Endothelial cell of umbilical vein (primary cell): ENCODE measurements around the gene INTS14. TPM values are rescaled to one million over a fixed set of nuclear protein-coding genes. Genes with fewer than 3 reads are reported as not detected.
A peak's percentile ranks its signal among the peaks of the same experiment; 100 is the strongest.

Experiments used
- Bru-seq: library from RNA; stranded (reverse); fragments of 400-500 nt; gene quantifications from one replicate; lab custom pipeline; 2021; lab: Mats Ljungman, UMichigan
- BruChase-seq, 2 experiments: library from RNA; stranded (reverse); fragments of 400-500 nt; gene quantifications; one replicate each; lab custom pipeline; 2021; lab: Mats Ljungman, UMichigan
- BruUV-seq: library from RNA; stranded (reverse); fragments of 400-500 nt; replicated peaks from 2 replicates; lab custom pipeline; 2021; lab: Mats Ljungman, UMichigan
- CTCF ChIA-PET: fragments of 300-600, 350-600 bp; sonication (Branson Sonifier 250); formaldehyde crosslinking; loops from one replicate; lab custom pipeline; 2021; ENCODE audit warnings: antibody characterized with exemption, inconsistent platforms; lab: Charles Lee
- POLR2A ChIA-PET: fragments of 300-600, 350-600 bp; sonication (Branson Sonifier 250); formaldehyde crosslinking; loops from one replicate; lab custom pipeline; 2021; ENCODE audit warnings: antibody characterized with exemption, inconsistent platforms; lab: Charles Lee
- DNase-seq: peaks from one replicate; pipeline ENCODE4 v3.0.0-alpha.2; 2011; ENCODE audit warnings: low read depth, low spot score
- FAIRE-seq: peaks from 2 replicates; lab custom pipeline; 2011; peaks lifted over from hg19 to GRCh38; lab: Jason Lieb, UNC
- H2AFZ ChIP-seq: 2 replicates; pipeline ENCODE4 v1.6.0; 2012; ENCODE audit warnings: low read depth, low read length, control low read depth, inconsistent platforms
- H3K27ac ChIP-seq: 2 replicates; pipeline ENCODE4 v1.5.1; 2011; ENCODE audit warnings: low read depth, mild to moderate bottlenecking, control low read depth, low read length, moderate library complexity; ENCODE audit not compliant: insufficient read depth
- H3K27me3 ChIP-seq, 2 experiments: 2 replicates each; pipeline versions ENCODE4 v1.6.0 to v1.6.1; 2011; ENCODE audit warnings: low read length in 2 of 2, mixed read lengths in 1 of 2; ENCODE audit not compliant: control insufficient read depth in 2 of 2, insufficient read depth in 2 of 2
- H3K36me3 ChIP-seq, 2 experiments: 2 replicates in 1 of 2; 3 replicates in 1 of 2; pipeline ENCODE4 v1.5.1; 2011; ENCODE audit warnings: low read length in 2 of 2, mild to moderate bottlenecking in 1 of 2, moderate library complexity in 1 of 2; ENCODE audit not compliant: control insufficient read depth in 2 of 2, insufficient read depth in 2 of 2; ENCODE audit errors: extremely low read depth in 1 of 2
- H3K4me1 ChIP-seq: 3 replicates; pipeline ENCODE4 v1.5.1; 2011; ENCODE audit warnings: mild to moderate bottlenecking, low read length; ENCODE audit not compliant: control insufficient read depth, insufficient read depth; ENCODE audit errors: extremely low read depth
- H3K4me2 ChIP-seq: 2 replicates; pipeline ENCODE4 v1.6.1; 2011; ENCODE audit warnings: low read length, control low read depth, mixed read lengths; ENCODE audit not compliant: insufficient read depth
- H3K4me3 ChIP-seq, 3 experiments: fragments of 200-600 bp in 1 of 3; sonication (generic), shearing (Covaris generic) in 1 of 3; replicated peaks in 1 of 3; 2 replicates each; pipeline ENCODE4 v1.5.1; 2011 to 2016; ENCODE audit warnings: control low read depth in 3 of 3, low read length in 3 of 3, mild to moderate bottlenecking in 2 of 3, inconsistent platforms in 1 of 3, low read depth in 1 of 3, moderate library complexity in 1 of 3; ENCODE audit not compliant: insufficient read depth in 1 of 3
- H3K79me2 ChIP-seq: 2 replicates; pipeline ENCODE4 v1.6.0; 2012; ENCODE audit warnings: low read length, inconsistent platforms; ENCODE audit not compliant: control insufficient read depth, insufficient read depth
- H3K9ac ChIP-seq: replicated peaks from 2 replicates; pipeline ENCODE3; 2011; ENCODE audit warnings: low read length, control low read depth; ENCODE audit not compliant: insufficient read depth; ENCODE audit errors: extremely low read depth
- H3K9me1 ChIP-seq: replicated peaks from 3 replicates; pipeline ENCODE4 v1.6.0; 2011; ENCODE audit warnings: mild to moderate bottlenecking, low read length; ENCODE audit not compliant: control insufficient read depth, insufficient read depth; ENCODE audit errors: extremely low read depth
- H3K9me3 ChIP-seq: replicated peaks from 2 replicates; pipeline ENCODE4 v1.5.1; 2012; ENCODE audit warnings: low read length, inconsistent platforms; ENCODE audit not compliant: control insufficient read depth, insufficient read depth
- H4K20me1 ChIP-seq: replicated peaks from 2 replicates; pipeline ENCODE3; 2011; ENCODE audit warnings: mild to moderate bottlenecking, low read length; ENCODE audit not compliant: control insufficient read depth, insufficient read depth; ENCODE audit errors: extremely low read depth
- JUN ChIP-seq: IDR thresholded peaks from 2 replicates; pipeline ENCODE4 v1.6.1; 2011; ENCODE audit warnings: borderline replicate concordance, low read depth; ENCODE audit not compliant: insufficient read length, insufficient read depth
- POLR2A ChIP-seq: IDR thresholded peaks from 2 replicates; pipeline ENCODE4 v1.6.1; 2012; ENCODE audit warnings: low read depth, mild to moderate bottlenecking, control low read depth, low read length
- POLR2AphosphoS5 ChIP-seq: IDR thresholded peaks from 2 replicates; pipeline ENCODE4 v1.6.1; 2012; ENCODE audit warnings: low read depth, mild to moderate bottlenecking, control low read depth, low read length, moderate library complexity; ENCODE audit not compliant: insufficient read depth
- dilution Hi-C: fragments of 300-500 bp; cut with MboI; formaldehyde crosslinking; loops from one replicate; pipeline ENCODE4 v1.15.0; 2019; ENCODE audit warnings: low sequenced_read_pairs; ENCODE audit not compliant: extremely low pct_ligation_motif_present
- intact Hi-C: fragments of 100-400 bp; cut with micrococcal nuclease; formaldehyde crosslinking; loops from one replicate; pipeline ENCODE4 v1.10.0; 2022
- long read RNA-seq: library from polyadenylated mRNA; stranded (forward); transcript quantifications from one replicate; pipeline ENCODE4 v2.0.0, GENCODE V29; 2021
- polyA minus RNA-seq, 3 experiments: library from RNA; depleted of rRNA, polyadenylated mRNA; stranded (reverse); fragments of >200 nt; gene quantifications; 1 replicate in 1 of 3; 2 replicates in 2 of 3; pipeline ENCODE4 v1.2.3, GENCODE V29; 2011
- polyA plus RNA-seq, 4 experiments: library from polyadenylated mRNA; depleted of rRNA in 3 of 4; stranded (reverse) in 3 of 4; unstranded in 1 of 4; fragments of >200 nt; gene quantifications; 2 replicates each; pipeline versions ENCODE4 v1.2.1 to v1.2.3, GENCODE V29; 2011 to 2012; ENCODE audit warnings: missing spikeins in 1 of 4
- total RNA-seq: library from RNA; stranded (reverse); gene quantifications from 2 replicates; pipeline ENCODE4 v1.2.3, GENCODE V29; 2021
- TF ChIP-seq, protein P1 (sequence below), 2 donors: IDR thresholded peaks; 1 replicate in 1 of 2; 2 replicates in 1 of 2; pipeline ENCODE4 v1.5.1; 2011; ENCODE audit warnings: low read length in 2 of 2, mild to moderate bottlenecking in 2 of 2, moderate library complexity in 2 of 2, control low read depth in 1 of 2, inconsistent platforms in 1 of 2, low read depth in 1 of 2; ENCODE audit not compliant: insufficient read depth in 1 of 2; ENCODE audit errors: extremely low read depth in 1 of 2

Gene INTS14
- 41.7 and 44.6 TPM in 2 replicates for total RNA-seq
- 45.8 and 52.6 TPM in 2 replicates for polyA plus RNA-seq
- polyA plus RNA-seq (2011; cell fraction: cytosol; rRNA removed), result 45.9 and 47.5 TPM in 2 replicates
- 87.7 and 92.6 TPM in 2 replicates for polyA plus RNA-seq (2011; cell fraction: nucleus; rRNA removed)
- 30.9 and 47.5 TPM in 2 replicates for polyA plus RNA-seq (2012)
- polyA minus RNA-seq, result 57.6 and 78.6 TPM in 2 replicates
- 31.7 TPM for polyA minus RNA-seq (2011; cell fraction: cytosol; rRNA and poly(A)+ RNA removed)
- 51.1 and 61.3 TPM in 2 replicates for polyA minus RNA-seq (2011; cell fraction: nucleus; rRNA and poly(A)+ RNA removed)
- percentile 76 among the genes with signal in this experiment for Bru-seq, nascent RNA
- percentile 79 among the genes with signal in this experiment for BruChase-seq, experiment 1, labeled RNA remaining after a 6-hour chase
- percentile 74 among the genes with signal in this experiment for BruChase-seq, experiment 2, labeled RNA remaining after a 2-hour chase
- long read RNA-seq, transcript INTS14-217 (12 exons, 2,615 nt), result minor isoform, 18 of 103 reads
- long read RNA-seq, transcript INTS14-201 (12 exons, 2,393 nt), result major isoform, 43 of 103 reads
- long read RNA-seq, partial matches to known transcripts, result 7 of 103 reads
- long read RNA-seq, other reads (novel, unspliced or antisense), result 27 of 103 reads

DNA sequence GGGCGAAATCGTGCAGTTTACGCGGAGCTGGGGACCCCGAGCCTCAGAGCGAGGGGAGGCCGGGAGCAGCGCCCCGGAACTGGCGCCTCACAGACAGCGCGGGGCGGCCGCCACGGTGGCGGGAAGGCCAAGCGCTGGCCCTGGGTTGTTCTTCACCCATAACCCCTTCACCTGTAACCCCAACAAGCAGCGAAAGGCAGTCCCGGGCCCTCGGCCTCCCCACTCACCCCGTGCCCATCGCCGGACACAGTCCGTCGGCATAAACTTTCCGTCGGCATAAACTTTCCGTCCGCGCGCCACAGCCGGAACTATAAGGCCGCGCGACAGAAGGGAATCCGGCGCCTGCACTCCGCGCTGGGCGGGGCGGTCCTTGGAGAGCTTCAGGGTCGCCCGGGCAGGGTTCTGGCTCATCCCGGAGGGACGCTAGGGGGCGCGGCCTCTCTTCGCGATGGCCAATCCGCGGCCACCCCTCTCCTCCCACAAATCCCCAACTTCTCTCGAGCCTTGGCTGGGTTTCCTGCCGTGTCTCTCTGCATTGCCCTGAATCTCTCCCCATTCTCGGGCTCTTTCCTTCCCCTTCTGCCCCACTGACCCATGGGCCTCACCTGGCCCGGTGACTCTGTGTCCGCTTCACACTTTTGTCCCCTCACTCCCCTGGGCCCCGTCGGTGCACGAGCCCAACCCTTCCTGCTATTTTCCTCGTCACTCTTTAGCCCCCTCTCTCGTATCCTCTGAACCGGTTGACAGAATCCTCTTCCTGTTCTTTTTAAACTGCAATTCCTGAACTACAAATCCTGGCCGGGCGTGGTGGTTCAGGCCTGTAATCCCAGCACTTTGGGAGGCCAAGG is at the start of gene INTS14:
INTS14 (minus strand) TSS at position 261 of the 848 bp plus-strand sequence. CDS start 3,751 bp downstream, outside the sequence.
- no peaks in the 10 kb centered on the region for H3K27me3 ChIP-seq
- peak; percentile 95 for DNase-seq
- no peaks in the 10 kb centered on the region for H3K9me3 ChIP-seq
- dilution Hi-C loops (no loop called here), intact Hi-C loops (loop anchor here (1.0 to 2.0 kb wide), 3 partner anchors 94 to 258 kb away; partner anchors contain the start of genes DPP8 and RAB11A)
- H3K4me3 ChIP-seq, result peak within 1 kb of the TSS; percentile 87 to 96 (median 96)
- peak; percentile 98 for FAIRE-seq
- peaks cover 28% of the 10 kb centered on the region for H3K79me2 ChIP-seq
- no peaks in the 10 kb centered on the region for H3K36me3 ChIP-seq
- H3K9ac ChIP-seq, result peak within 1 kb of the TSS; percentile 92
- TF ChIP-seq, protein P1, sequence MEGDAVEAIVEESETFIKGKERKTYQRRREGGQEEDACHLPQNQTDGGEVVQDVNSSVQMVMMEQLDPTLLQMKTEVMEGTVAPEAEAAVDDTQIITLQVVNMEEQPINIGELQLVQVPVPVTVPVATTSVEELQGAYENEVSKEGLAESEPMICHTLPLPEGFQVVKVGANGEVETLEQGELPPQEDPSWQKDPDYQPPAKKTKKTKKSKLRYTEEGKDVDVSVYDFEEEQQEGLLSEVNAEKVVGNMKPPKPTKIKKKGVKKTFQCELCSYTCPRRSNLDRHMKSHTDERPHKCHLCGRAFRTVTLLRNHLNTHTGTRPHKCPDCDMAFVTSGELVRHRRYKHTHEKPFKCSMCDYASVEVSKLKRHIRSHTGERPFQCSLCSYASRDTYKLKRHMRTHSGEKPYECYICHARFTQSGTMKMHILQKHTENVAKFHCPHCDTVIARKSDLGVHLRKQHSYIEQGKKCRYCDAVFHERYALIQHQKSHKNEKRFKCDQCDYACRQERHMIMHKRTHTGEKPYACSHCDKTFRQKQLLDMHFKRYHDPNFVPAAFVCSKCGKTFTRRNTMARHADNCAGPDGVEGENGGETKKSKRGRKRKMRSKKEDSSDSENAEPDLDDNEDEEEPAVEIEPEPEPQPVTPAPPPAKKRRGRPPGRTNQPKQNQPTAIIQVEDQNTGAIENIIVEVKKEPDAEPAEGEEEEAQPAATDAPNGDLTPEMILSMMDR (IDR thresholded peaks at IDR 0.05; ENCODE audit: extremely low read depth in 1 of 2, insufficient read depth in 1 of 2, low read depth in 1 of 2, low read length in 2 of 2), result peak; percentile 60 to 71
- TF ChIP-seq POLR2A, result peak; percentile 97
- peak; percentile 98 for TF ChIP-seq POLR2AphosphoS5
- TF ChIP-seq JUN, result no peak
- peak within 1 kb of the TSS; percentile 98 for H2AFZ ChIP-seq
- peak within 1 kb of the TSS; percentile 95 for H3K4me2 ChIP-seq
- POLR2A ChIA-PET, result interaction anchor here (0.6 kb wide), 1 partner anchor 1554 kb away, joined by 5 read pairs; no protein-coding TSS in a partner anchor
- H4K20me1 ChIP-seq, result no peaks in the 10 kb centered on the region
- H3K9me1 ChIP-seq, result no peaks in the 10 kb centered on the region
- H3K4me1 ChIP-seq, result peaks cover 20% of the 10 kb centered on the region
- no TSS peak for BruUV-seq
- CTCF ChIA-PET, result interaction anchor here (0.5 to 1.7 kb wide), 19 partner anchors 9 to 677 kb away, joined by 3 to 9 read pairs (median 4); partner anchors contain the start of genes RAB11A and SLC24A1
- H3K27ac ChIP-seq, result peak within 1 kb of the TSS; percentile 84
